Body of pancreas (tissue), 4 donors: ENCODE results near the gene NEDD4. TPM values are rescaled to one million over a fixed set of nuclear protein-coding genes. Genes with fewer than 3 reads are reported as not detected.

ENCODE experiments used
- ATAC-seq: fragments of 150-250 bp; one replicate; pipeline ENCODE4 v1.9.1; 2016
- DNase-seq, 4 donors: peaks; one replicate each; pipeline ENCODE4 v3.0.0-alpha.2; 2019
- H3K27ac ChIP-seq, 4 donors: fragments of 200-600 bp; sonication (generic); 1 replicate in 3 of 4; 2 replicates in 1 of 4; pipeline versions ENCODE4 v1.5.1 to v1.6.1; 2016 to 2019; ENCODE audit warnings: mild to moderate bottlenecking in 1 of 4, mixed read lengths in 1 of 4, moderate library complexity in 1 of 4
- H3K27me3 ChIP-seq, 2 donors: fragments of 200-600 bp; sonication (generic); one replicate each; pipeline ENCODE4 v1.6.0; 2016; ENCODE audit warnings: mild to moderate bottlenecking in 1 of 2
- H3K36me3 ChIP-seq, 2 donors: fragments of 200-600 bp; sonication (generic); replicated peaks in 1 of 2; 2 replicates each; pipeline ENCODE4 v1.5.1; 2016; ENCODE audit warnings: low read depth in 2 of 2; ENCODE audit not compliant: insufficient read depth in 1 of 2
- H3K4me1 ChIP-seq: fragments of 200-600 bp; sonication (generic); one replicate; pipeline ENCODE4 v1.6.0; 2016
- H3K4me3 ChIP-seq, 2 donors: fragments of 200-600 bp; sonication (generic); 1 replicate in 1 of 2; 2 replicates in 1 of 2; pipeline ENCODE4 v1.5.1; 2016 to 2019
- H3K9me3 ChIP-seq, 3 donors: fragments of 200-600 bp; sonication (generic); 1 replicate in 2 of 3; 2 replicates in 1 of 3; pipeline ENCODE4 v1.5.1; 2016
- POLR2A ChIP-seq, 3 donors: fragments of 450-650 bp; IDR thresholded peaks; one replicate each; pipeline ENCODE4 v1.6.1; 2016; ENCODE audit warnings: antibody characterized with exemption in 3 of 3, mild to moderate bottlenecking in 2 of 3
- WGBS, 2 donors: methylation state at CpG; one replicate each; pipeline ENCODE4 v1.1.5; 2017; 5-methylcytosine and 5-hydroxymethylcytosine counted together
- intact Hi-C: fragments of 100-400 bp; cut with DNase I; formaldehyde crosslinking; loops from one replicate; pipeline ENCODE4 v1.15.1; 2023
- total RNA-seq, 2 donors: library from RNA; depleted of rRNA; stranded (reverse); fragments of >200 nt; gene quantifications; one replicate each; pipeline ENCODE4 v1.1.0, GENCODE V29; 2016
- TF ChIP-seq, protein P1 (sequence below), 7 experiments: fragments of 450-650 bp in 4 of 7; fragments of 200-600 bp in 3 of 7; sonication (generic) in 3 of 7; IDR thresholded peaks; one replicate each; pipeline ENCODE4 v1.5.1; 2016 to 2019; ENCODE audit warnings: antibody characterized with exemption in 7 of 7

The NEDD4 gene
- total RNA-seq, 2 donors from 2014 or later: 3.0 to 8.0 TPM

DNA sequence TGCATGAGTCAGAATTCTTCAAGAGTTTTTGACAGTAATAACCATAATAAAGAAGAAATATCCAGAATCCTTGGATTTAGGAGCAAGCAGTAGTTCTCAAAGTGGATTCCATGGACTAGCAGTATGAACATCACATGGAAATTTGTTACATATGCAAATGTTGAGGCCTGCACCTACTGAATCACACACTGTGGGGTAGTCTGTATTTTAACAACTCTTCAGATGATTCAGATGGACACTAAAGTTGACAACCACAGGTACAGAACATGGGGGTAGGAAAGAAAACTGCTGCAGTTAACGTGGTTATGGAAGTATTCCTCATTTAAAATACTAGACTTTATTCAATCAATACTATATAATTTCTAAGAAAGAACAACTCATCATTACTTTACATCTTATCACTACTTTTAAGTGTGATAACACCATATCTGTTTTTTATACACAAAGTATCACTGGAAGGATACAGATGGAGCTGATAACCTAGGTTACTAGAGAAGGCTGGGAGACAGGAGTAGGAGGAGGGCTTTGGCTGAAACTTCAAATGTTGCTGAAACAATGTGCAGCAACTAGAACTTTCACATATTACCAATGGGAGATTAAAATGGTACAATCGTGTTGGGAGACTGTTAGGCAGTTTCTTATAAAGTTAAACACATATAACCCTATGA, 11.7 kb downstream of the NEDD4 start:
- DNase-seq: no peak
- Histone ChIP-seq H3K4me1 (no peaks in the 10 kb centered on the region), H3K9me3 (no peaks in the 10 kb centered on the region), H3K27me3 (no peaks in the 10 kb centered on the region), H3K4me3 (no peak overlapping the region), H3K27ac (no peak overlapping the region), H3K36me3 (no peaks in the 10 kb centered on the region)
- TF ChIP-seq, protein P1, sequence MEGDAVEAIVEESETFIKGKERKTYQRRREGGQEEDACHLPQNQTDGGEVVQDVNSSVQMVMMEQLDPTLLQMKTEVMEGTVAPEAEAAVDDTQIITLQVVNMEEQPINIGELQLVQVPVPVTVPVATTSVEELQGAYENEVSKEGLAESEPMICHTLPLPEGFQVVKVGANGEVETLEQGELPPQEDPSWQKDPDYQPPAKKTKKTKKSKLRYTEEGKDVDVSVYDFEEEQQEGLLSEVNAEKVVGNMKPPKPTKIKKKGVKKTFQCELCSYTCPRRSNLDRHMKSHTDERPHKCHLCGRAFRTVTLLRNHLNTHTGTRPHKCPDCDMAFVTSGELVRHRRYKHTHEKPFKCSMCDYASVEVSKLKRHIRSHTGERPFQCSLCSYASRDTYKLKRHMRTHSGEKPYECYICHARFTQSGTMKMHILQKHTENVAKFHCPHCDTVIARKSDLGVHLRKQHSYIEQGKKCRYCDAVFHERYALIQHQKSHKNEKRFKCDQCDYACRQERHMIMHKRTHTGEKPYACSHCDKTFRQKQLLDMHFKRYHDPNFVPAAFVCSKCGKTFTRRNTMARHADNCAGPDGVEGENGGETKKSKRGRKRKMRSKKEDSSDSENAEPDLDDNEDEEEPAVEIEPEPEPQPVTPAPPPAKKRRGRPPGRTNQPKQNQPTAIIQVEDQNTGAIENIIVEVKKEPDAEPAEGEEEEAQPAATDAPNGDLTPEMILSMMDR (IDR thresholded peaks at IDR 0.05): no peak
- TF ChIP-seq POLR2A (IDR thresholded peaks at IDR 0.05): no peak
- 74 to 75% methylated on average over 2 of the region's 2 CpGs for WGBS, 2 donors
- no peak for ATAC-seq
- intact Hi-C loops: no loop called here

DNA sequence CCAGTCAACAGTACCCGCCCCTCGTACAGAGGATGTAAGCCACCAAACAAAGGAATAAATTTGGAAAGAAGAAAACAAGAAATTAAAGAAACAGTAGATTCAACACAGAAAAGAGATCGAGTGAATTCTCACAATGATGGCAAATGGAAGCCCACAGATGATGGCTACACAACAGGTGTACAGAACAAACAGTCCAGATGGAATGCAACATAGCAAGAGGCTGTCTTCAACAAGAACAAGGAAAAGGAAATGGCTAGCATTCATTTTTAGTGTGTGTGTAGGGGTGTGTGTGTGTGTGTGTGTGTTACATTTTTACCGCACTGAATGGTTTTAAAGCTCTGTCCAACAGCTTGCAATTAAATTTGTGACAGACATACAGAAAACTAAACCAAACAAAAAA, 12.9 kb downstream of the NEDD4 start:
- H3K4me1 ChIP-seq: no peaks in the 10 kb centered on the region
- ATAC-seq: no peak

DNA sequence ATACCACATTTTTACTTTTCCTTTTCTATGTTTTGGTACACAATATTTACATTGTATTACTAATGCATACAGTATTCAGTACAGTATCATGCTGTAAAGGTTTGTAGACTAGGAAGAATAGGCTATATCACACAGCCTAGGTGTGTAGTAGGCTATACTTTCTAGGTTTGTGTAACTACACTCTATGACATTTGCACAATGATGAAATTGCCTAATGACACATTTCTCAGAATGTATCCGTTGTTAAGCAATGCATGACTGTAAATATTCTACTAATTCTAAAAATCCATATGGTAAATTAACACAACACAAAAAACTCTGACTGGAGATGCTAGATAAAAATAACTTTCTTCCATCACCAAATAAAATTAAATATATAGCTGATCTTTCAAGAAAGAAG, 16.2 kb downstream of the NEDD4 start:
- WGBS, 2 donors: 81 to 85% methylated on average over 1 of the region's 1 CpG
- Histone ChIP-seq H3K4me3 (no peak overlapping the region), H3K9me3 (no peaks in the 10 kb centered on the region), H3K36me3 (no peaks in the 10 kb centered on the region), H3K27me3 (no peaks in the 10 kb centered on the region), H3K27ac (no peak overlapping the region), H3K4me1 (no peaks in the 10 kb centered on the region)
- intact Hi-C loops: no loop called here
- no peak for ATAC-seq
- TF ChIP-seq, protein P1 (IDR thresholded peaks at IDR 0.05): no peak
- TF ChIP-seq POLR2A (IDR thresholded peaks at IDR 0.05): no peak
- no peak for DNase-seq

More for the DNA sequence above, 12.9 kb downstream of the NEDD4 start:
- Histone ChIP-seq H3K27ac (no peak overlapping the region), H3K27me3 (no peaks in the 10 kb centered on the region), H3K9me3 (no peaks in the 10 kb centered on the region), H3K36me3 (no peaks in the 10 kb centered on the region), H3K4me3 (no peak overlapping the region)
- no peak for TF ChIP-seq POLR2A (IDR thresholded peaks at IDR 0.05)
- TF ChIP-seq, protein P1 (IDR thresholded peaks at IDR 0.05): no peak
- intact Hi-C loops: no loop called here
- DNase-seq: no peak
- 90 to 95% methylated on average over 4 of the region's 4 CpGs for WGBS, 2 donors

DNA sequence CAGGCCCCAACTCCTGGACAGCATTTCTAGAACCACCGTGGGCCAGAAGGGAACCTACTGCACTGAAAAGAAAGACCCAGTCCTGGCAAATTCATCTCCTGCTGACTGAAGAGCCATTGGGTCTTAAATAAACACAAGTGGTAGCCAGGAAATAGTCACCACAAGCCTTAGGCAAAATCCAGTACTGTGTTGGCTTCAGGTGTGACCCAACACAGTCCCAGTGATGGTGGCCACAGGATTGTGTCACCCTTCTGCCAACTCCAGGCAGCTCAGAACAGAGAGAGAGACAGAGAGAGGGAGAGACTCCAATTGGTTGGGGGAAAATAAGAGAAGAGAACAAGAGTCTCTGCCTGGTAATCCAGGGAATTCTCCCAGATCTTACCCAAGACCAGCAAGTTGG, 23.1 kb downstream of the NEDD4 start:
- 100% methylated on average over 1 of the region's 1 CpG for WGBS, 2 donors
- intact Hi-C loops: no loop called here

More for the DNA sequence above, 23.1 kb downstream of the NEDD4 start:
- Histone ChIP-seq H3K4me1 (no peaks in the 10 kb centered on the region), H3K4me3 (no peak overlapping the region), H3K36me3 (no peaks in the 10 kb centered on the region), H3K9me3 (no peaks in the 10 kb centered on the region), H3K27ac (no peak overlapping the region), H3K27me3 (no peaks in the 10 kb centered on the region)
- ATAC-seq (no peak), DNase-seq (no peak)
- no peak for TF ChIP-seq POLR2A (IDR thresholded peaks at IDR 0.05)
- TF ChIP-seq, protein P1 (IDR thresholded peaks at IDR 0.05): no peak
